Suprapubic skin (tissue), 3 donors: Measurements from ENCODE around the gene SYDE1.

Experiments
- CTCF ChIP-seq, 2 donors: fragments of 200-600 bp in 1 of 2; fragments of 450-650 bp in 1 of 2; sonication (generic) in 1 of 2; IDR thresholded peaks; one replicate each; pipeline ENCODE4 v1.5.1; 2016 to 2019; ENCODE audit warnings: antibody characterized with exemption in 2 of 2, mild to moderate bottlenecking in 1 of 2, moderate library complexity in 1 of 2
- EP300 ChIP-seq: sonication (generic); formaldehyde crosslinking; IDR thresholded peaks from one replicate; pipeline ENCODE4 v1.6.1; 2017; ENCODE audit warnings: antibody characterized with exemption
- POLR2A ChIP-seq, 2 donors: fragments of 450-650 bp; IDR thresholded peaks; one replicate each; pipeline ENCODE4 v1.6.1; 2017; ENCODE audit warnings: antibody characterized with exemption in 2 of 2, mild to moderate bottlenecking in 2 of 2, moderate library complexity in 2 of 2

- no peak for TF ChIP-seq CTCF (IDR thresholded peaks at IDR 0.05)
- TF ChIP-seq POLR2A (IDR thresholded peaks at IDR 0.05), result no peak
- TF ChIP-seq EP300, result no peak
These were observed 32.8 kb upstream of the SYDE1 start for GRCh38 chr19:15074371-15074770.
